Karpas-422 (cell line): Measurements from ENCODE around the gene EPGN. TPM values are rescaled to one million over a fixed set of nuclear protein-coding genes. Genes with fewer than 3 reads are reported as not detected.

Experiments
- DNase-seq: peaks from one replicate; pipeline ENCODE4 v3.0.0-alpha.2; 2015
- H2AFZ ChIP-seq: fragments of 200-600 bp; sonication (generic); 2 replicates; pipeline ENCODE4 v1.6.1; 2014; ENCODE audit warnings: antibody characterized with exemption, low read length, mixed read lengths
- H3K27ac ChIP-seq: fragments of 200-600 bp; sonication (generic); 2 replicates; pipeline ENCODE4 v1.5.1; 2014; ENCODE audit warnings: mild to moderate bottlenecking, low read length, moderate library complexity
- H3K27me3 ChIP-seq: fragments of 200-600 bp; sonication (generic); 2 replicates; pipeline ENCODE4 v1.6.1; 2014; ENCODE audit warnings: low read length, mixed read lengths
- H3K36me3 ChIP-seq: fragments of 200-600 bp; sonication (generic); 2 replicates; pipeline ENCODE4 v1.6.1; 2014; ENCODE audit warnings: low read length, mixed read lengths; ENCODE audit not compliant: insufficient read depth
- H3K4me1 ChIP-seq: fragments of 200-600 bp; sonication (generic); 2 replicates; pipeline ENCODE4 v1.6.1; 2014; ENCODE audit warnings: mild to moderate bottlenecking, low read length, mixed read lengths
- H3K4me2 ChIP-seq: fragments of 200-600 bp; sonication (generic); 2 replicates; pipeline ENCODE4 v1.6.1; 2014; ENCODE audit warnings: low read length, low read depth, mild to moderate bottlenecking; ENCODE audit not compliant: poor library complexity, severe bottlenecking
- H3K4me3 ChIP-seq: fragments of 200-600 bp; sonication (generic); 2 replicates; pipeline ENCODE4 v1.5.1; 2014; ENCODE audit warnings: mild to moderate bottlenecking, antibody characterized with exemption, low read length, mixed read lengths
- H3K79me2 ChIP-seq: fragments of 200-600 bp; sonication (generic); 2 replicates; pipeline ENCODE4 v1.6.1; 2014; ENCODE audit warnings: mild to moderate bottlenecking, low read length, mixed read lengths
- H3K9ac ChIP-seq: fragments of 200-600 bp; sonication (generic); 2 replicates; pipeline ENCODE4 v1.6.0; 2014; ENCODE audit warnings: low read length
- H3K9me2 ChIP-seq: fragments of 200-600 bp; sonication (generic), shearing (Covaris generic); replicated peaks from 2 replicates; pipeline ENCODE4 v1.6.0; 2014; ENCODE audit warnings: mild to moderate bottlenecking, low read length, moderate library complexity; ENCODE audit not compliant: insufficient read depth
- H3K9me3 ChIP-seq: fragments of 300-700, 200-600 bp; sonication (generic); 2 replicates; pipeline ENCODE4 v1.6.1; 2014; ENCODE audit warnings: low read length, mixed read lengths
- H4K20me1 ChIP-seq: fragments of 200-600 bp; sonication (generic); 2 replicates; pipeline ENCODE4 v1.6.1; 2014; ENCODE audit warnings: mild to moderate bottlenecking, antibody characterized with exemption, low read length, low read depth; ENCODE audit not compliant: insufficient read depth
- total RNA-seq: library from RNA; depleted of rRNA; stranded (reverse); fragments of >200 nt; shearing (Covaris generic); gene quantifications from 2 replicates; pipeline ENCODE4 v1.2.3, GENCODE V29; 2014; ENCODE audit warnings: low replicate concordance

EPGN gene
- total RNA-seq, 1 experiment from 2014 or later, result not detected

- no peaks in the 10 kb centered on the region for H3K9me2 ChIP-seq
- no peaks in the 10 kb centered on the region for H3K79me2 ChIP-seq
- no peak overlapping the region for H2AFZ ChIP-seq
- H3K36me3 ChIP-seq, result no peaks in the 10 kb centered on the region
- DNase-seq, result no peak
- no peaks in the 10 kb centered on the region for H4K20me1 ChIP-seq
- H3K9ac ChIP-seq, result no peak overlapping the region
- no peaks in the 10 kb centered on the region for H3K27me3 ChIP-seq
- no peak overlapping the region for H3K4me3 ChIP-seq
- no peaks in the 10 kb centered on the region for H3K4me1 ChIP-seq
- no peaks in the 10 kb centered on the region for H3K9me3 ChIP-seq
- H3K27ac ChIP-seq, result no peak overlapping the region
- H3K4me2 ChIP-seq, result no peak overlapping the region
Observed at GRCh38 chr4:74278490-74278889, 29.8 kb upstream of the EPGN start.

DNA sequence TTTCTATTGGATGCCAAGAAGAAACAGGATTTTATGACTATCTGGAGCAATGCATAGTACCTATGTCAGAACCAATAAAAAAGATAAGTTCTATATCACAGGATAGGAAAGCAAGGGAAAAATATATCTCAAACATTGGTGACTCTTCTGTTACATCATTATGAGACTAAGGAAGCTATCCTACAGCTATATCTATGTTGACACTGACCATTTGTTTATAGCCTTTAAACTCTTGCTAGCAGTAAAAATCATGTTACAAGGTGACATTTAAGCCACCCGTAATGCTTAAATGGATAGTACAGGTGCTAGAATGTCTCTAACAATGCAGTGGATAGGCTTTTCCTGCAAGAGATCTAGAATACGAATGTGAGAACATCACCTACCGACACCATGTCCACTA lies 28.6 kb upstream of the EPGN start:
- no peak for DNase-seq
- no peaks in the 10 kb centered on the region for H3K4me1 ChIP-seq
- no peaks in the 10 kb centered on the region for H3K9me3 ChIP-seq
- H2AFZ ChIP-seq, result no peak overlapping the region
- H3K36me3 ChIP-seq, result no peaks in the 10 kb centered on the region
- no peaks in the 10 kb centered on the region for H4K20me1 ChIP-seq
- no peak overlapping the region for H3K27ac ChIP-seq
- H3K4me2 ChIP-seq, result no peak overlapping the region
- no peaks in the 10 kb centered on the region for H3K9me2 ChIP-seq
- no peak overlapping the region for H3K4me3 ChIP-seq
- no peaks in the 10 kb centered on the region for H3K27me3 ChIP-seq
- no peaks in the 10 kb centered on the region for H3K79me2 ChIP-seq
- no peak overlapping the region for H3K9ac ChIP-seq

- Histone ChIP-seq H3K9ac (no peak overlapping the region), H3K36me3 (no peaks in the 10 kb centered on the region), H3K4me1 (no peaks in the 10 kb centered on the region), H3K9me3 (no peaks in the 10 kb centered on the region), H3K79me2 (no peaks in the 10 kb centered on the region), H3K27ac (no peak overlapping the region), H3K27me3 (peaks cover 3% of the 10 kb centered on the region; the same call in 1 of the 2 replicates), H2AFZ (no peak overlapping the region), H4K20me1 (no peaks in the 10 kb centered on the region), H3K4me3 (no peak overlapping the region), H3K9me2 (no peaks in the 10 kb centered on the region), H3K4me2 (no peak overlapping the region)
- DNase-seq, result no peak
Observed at GRCh38 chr4:74282926-74283325, 25.3 kb upstream of the EPGN start.

GRCh38 chr4:74283614-74284013 lies 24.7 kb upstream of the EPGN start:
- Histone ChIP-seq H3K4me1 (no peaks in the 10 kb centered on the region), H3K4me3 (no peak overlapping the region), H3K4me2 (no peak overlapping the region), H3K9me3 (no peaks in the 10 kb centered on the region), H3K9ac (no peak overlapping the region), H4K20me1 (no peaks in the 10 kb centered on the region), H3K27me3 (peaks cover 6% of the 10 kb centered on the region; the same call in 1 of the 2 replicates), H3K36me3 (no peaks in the 10 kb centered on the region), H3K9me2 (no peaks in the 10 kb centered on the region), H3K79me2 (no peaks in the 10 kb centered on the region), H3K27ac (no peak overlapping the region), H2AFZ (no peak overlapping the region)
- no peak for DNase-seq

- H3K4me2 ChIP-seq, result no peak overlapping the region
Observed at GRCh38 chr4:74284053-74284452, 24.2 kb upstream of the EPGN start.

DNA sequence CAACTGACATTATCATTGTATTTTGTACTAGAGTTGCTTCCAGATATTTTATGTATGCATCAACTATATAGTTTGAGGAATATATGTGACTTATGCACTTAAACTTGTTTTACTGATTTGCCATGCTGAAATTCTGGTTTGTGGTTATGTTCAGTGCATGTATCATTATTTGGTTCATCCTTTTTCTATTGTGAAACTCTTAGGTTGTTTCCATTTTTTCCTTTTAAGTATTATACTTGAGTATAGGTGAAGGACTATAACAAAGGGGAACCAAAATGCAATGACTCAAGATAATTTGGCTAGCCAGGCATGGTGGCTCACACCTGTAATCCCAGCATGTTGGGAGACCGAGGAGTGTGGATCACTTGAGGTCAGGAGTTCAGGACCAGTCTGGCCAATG lies 21.1 kb upstream of the EPGN start:
- Histone ChIP-seq H3K4me1 (no peaks in the 10 kb centered on the region), H3K4me3 (no peak overlapping the region), H3K36me3 (no peaks in the 10 kb centered on the region), H2AFZ (no peak overlapping the region), H3K27me3 (peaks cover 6% of the 10 kb centered on the region; the same call in 1 of the 2 replicates), H3K4me2 (no peak overlapping the region), H3K9me3 (no peaks in the 10 kb centered on the region; the same call in 1 of the 2 replicates), H3K9ac (no peak overlapping the region), H3K79me2 (no peaks in the 10 kb centered on the region), H4K20me1 (no peaks in the 10 kb centered on the region), H3K27ac (no peak overlapping the region), H3K9me2 (no peaks in the 10 kb centered on the region)
- DNase-seq, result no peak

More at GRCh38 chr4:74284053-74284452, 24.2 kb upstream of the EPGN start:
- H2AFZ ChIP-seq, result no peak overlapping the region
- no peaks in the 10 kb centered on the region for H3K36me3 ChIP-seq
- H3K27ac ChIP-seq, result no peak overlapping the region
- no peaks in the 10 kb centered on the region for H3K79me2 ChIP-seq
- H3K4me1 ChIP-seq, result no peaks in the 10 kb centered on the region
- peaks cover 6% of the 10 kb centered on the region; the same call in 1 of the 2 replicates for H3K27me3 ChIP-seq
- no peak for DNase-seq
- H3K9me3 ChIP-seq, result no peaks in the 10 kb centered on the region
- no peak overlapping the region for H3K4me3 ChIP-seq
- no peaks in the 10 kb centered on the region for H3K9me2 ChIP-seq
- H4K20me1 ChIP-seq, result no peaks in the 10 kb centered on the region
- H3K9ac ChIP-seq, result no peak overlapping the region

- DNase-seq, result no peak
- no peaks in the 10 kb centered on the region for H3K9me2 ChIP-seq
- H3K4me3 ChIP-seq, result no peak overlapping the region
- H3K9me3 ChIP-seq, result no peaks in the 10 kb centered on the region; the same call in 1 of the 2 replicates
- no peaks in the 10 kb centered on the region for H3K79me2 ChIP-seq
- no peak overlapping the region for H2AFZ ChIP-seq
- no peaks in the 10 kb centered on the region for H3K4me1 ChIP-seq
- no peak overlapping the region for H3K4me2 ChIP-seq
- H3K36me3 ChIP-seq, result no peaks in the 10 kb centered on the region
- H3K9ac ChIP-seq, result no peak overlapping the region
- H3K27me3 ChIP-seq, result peaks cover 6% of the 10 kb centered on the region; the same call in 1 of the 2 replicates
- no peak overlapping the region for H3K27ac ChIP-seq
- no peaks in the 10 kb centered on the region for H4K20me1 ChIP-seq
Observed at GRCh38 chr4:74287791-74288190, 20.5 kb upstream of the EPGN start.

GRCh38 chr4:74291471-74291870 lies 16.8 kb upstream of the EPGN start:
- DNase-seq, result no peak
- Histone ChIP-seq H3K36me3 (no peaks in the 10 kb centered on the region), H3K9me2 (no peaks in the 10 kb centered on the region), H3K27ac (no peak overlapping the region), H3K4me1 (no peaks in the 10 kb centered on the region), H4K20me1 (no peaks in the 10 kb centered on the region), H2AFZ (no peak overlapping the region), H3K79me2 (no peaks in the 10 kb centered on the region), H3K27me3 (peaks cover 6% of the 10 kb centered on the region; the same call in 1 of the 2 replicates), H3K4me2 (no peak overlapping the region), H3K9me3 (no peaks in the 10 kb centered on the region; the same call in 1 of the 2 replicates), H3K9ac (no peak overlapping the region), H3K4me3 (no peak overlapping the region)
